Prostate gland (tissue), 2 donors: Measurements from ENCODE around the gene MCC. TPM values are rescaled to one million over a fixed set of nuclear protein-coding genes. Genes with fewer than 3 reads are reported as not detected.

Experiments used
- DNase-seq: peaks from one replicate; pipeline ENCODE4 v3.0.0-alpha.2; 2019; ENCODE audit warnings: low spot score
- H3K27ac ChIP-seq, 2 donors: fragments of 200-600 bp; sonication (generic); 2 replicates each; pipeline ENCODE4 v1.5.1; 2017 to 2019
- H3K27me3 ChIP-seq: fragments of 200-600 bp; sonication (generic); replicated peaks from 2 replicates; pipeline ENCODE4 v1.5.1; 2019; ENCODE audit not compliant: insufficient read depth
- H3K36me3 ChIP-seq, 2 donors: fragments of 200-600 bp; sonication (generic); 1 replicate in 1 of 2; 2 replicates in 1 of 2; pipeline versions ENCODE4 v1.5.1 to v1.8.1; 2017 to 2019
- H3K4me1 ChIP-seq: fragments of 200-600 bp; sonication (generic); replicated peaks from 2 replicates; pipeline ENCODE4 v1.5.1; 2019
- H3K4me3 ChIP-seq, 2 donors: fragments of 200-600 bp; sonication (generic); 2 replicates each; pipeline ENCODE4 v1.5.1; 2017 to 2019
- H3K9me3 ChIP-seq: fragments of 200-600 bp; sonication (generic); 2 replicates; pipeline ENCODE4 v1.5.1; 2017
- POLR2A ChIP-seq: fragments of 450-650 bp; IDR thresholded peaks from one replicate; pipeline ENCODE4 v1.6.1; 2016; ENCODE audit warnings: antibody characterized with exemption, mild to moderate bottlenecking
- POLR2AphosphoS5 ChIP-seq: sonication (generic); formaldehyde crosslinking; IDR thresholded peaks from one replicate; pipeline ENCODE4 v1.6.1; 2017; ENCODE audit warnings: antibody characterized with exemption
- WGBS: methylation state at CpG from one replicate; pipeline ENCODE4 v1.1.5; 2018; 5-methylcytosine and 5-hydroxymethylcytosine counted together
- intact Hi-C: fragments of 100-400 bp; cut with DNase I; formaldehyde crosslinking; loops from one replicate; pipeline ENCODE4 v1.14.2; 2022
- total RNA-seq, 2 donors: library from RNA; depleted of rRNA; stranded (reverse); fragments of >200 nt; gene quantifications; one replicate each; pipeline ENCODE4 v1.1.0, GENCODE V29; 2016
- TF ChIP-seq, protein P1 (sequence below), 4 experiments: fragments of 200-600 bp in 2 of 4; fragments of 450-650 bp in 2 of 4; sonication (generic) in 2 of 4; IDR thresholded peaks; 1 replicate in 3 of 4; 2 replicates in 1 of 4; pipeline ENCODE4 v1.5.1; 2016 to 2019; ENCODE audit warnings: antibody characterized with exemption in 4 of 4, mild to moderate bottlenecking in 2 of 4, moderate library complexity in 2 of 4

Gene MCC
- total RNA-seq, 2 donors from 2014 or later, result 41.5 to 54.1 TPM

DNA sequence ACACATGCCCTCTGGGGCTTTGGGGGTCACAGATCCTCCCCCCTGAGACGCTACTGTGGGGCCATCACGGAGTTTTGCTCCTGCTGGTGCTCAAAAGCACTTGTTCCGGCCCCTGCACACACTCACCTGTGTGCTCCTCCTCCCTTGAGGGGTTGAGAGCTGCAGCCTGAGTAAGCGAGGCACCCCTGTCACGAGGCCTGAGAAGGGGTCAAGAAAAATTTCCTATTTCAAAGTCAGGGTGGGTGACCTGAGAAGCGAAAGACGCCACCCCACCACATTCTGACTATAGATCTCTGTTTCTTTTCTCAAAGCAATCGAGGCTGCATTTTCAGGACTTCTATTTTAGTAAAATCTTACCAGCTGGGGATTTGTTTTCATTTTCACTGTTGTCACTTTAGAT, 373.2 kb downstream of the MCC start:
- H3K36me3 ChIP-seq, result no peaks in the 10 kb centered on the region
- no peak overlapping the region for H3K4me3 ChIP-seq
- peaks cover 3% of the 10 kb centered on the region for H3K4me1 ChIP-seq
- H3K27me3 ChIP-seq, result no peaks in the 10 kb centered on the region
- no peaks in the 10 kb centered on the region for H3K9me3 ChIP-seq
- H3K27ac ChIP-seq, result no peak overlapping the region
- DNase-seq, result no peak
- WGBS, result 95% methylated on average over 8 of the region's 8 CpGs
- intact Hi-C loops, result no loop called here
- TF ChIP-seq POLR2AphosphoS5, result no peak
- TF ChIP-seq, protein P1, sequence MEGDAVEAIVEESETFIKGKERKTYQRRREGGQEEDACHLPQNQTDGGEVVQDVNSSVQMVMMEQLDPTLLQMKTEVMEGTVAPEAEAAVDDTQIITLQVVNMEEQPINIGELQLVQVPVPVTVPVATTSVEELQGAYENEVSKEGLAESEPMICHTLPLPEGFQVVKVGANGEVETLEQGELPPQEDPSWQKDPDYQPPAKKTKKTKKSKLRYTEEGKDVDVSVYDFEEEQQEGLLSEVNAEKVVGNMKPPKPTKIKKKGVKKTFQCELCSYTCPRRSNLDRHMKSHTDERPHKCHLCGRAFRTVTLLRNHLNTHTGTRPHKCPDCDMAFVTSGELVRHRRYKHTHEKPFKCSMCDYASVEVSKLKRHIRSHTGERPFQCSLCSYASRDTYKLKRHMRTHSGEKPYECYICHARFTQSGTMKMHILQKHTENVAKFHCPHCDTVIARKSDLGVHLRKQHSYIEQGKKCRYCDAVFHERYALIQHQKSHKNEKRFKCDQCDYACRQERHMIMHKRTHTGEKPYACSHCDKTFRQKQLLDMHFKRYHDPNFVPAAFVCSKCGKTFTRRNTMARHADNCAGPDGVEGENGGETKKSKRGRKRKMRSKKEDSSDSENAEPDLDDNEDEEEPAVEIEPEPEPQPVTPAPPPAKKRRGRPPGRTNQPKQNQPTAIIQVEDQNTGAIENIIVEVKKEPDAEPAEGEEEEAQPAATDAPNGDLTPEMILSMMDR (IDR thresholded peaks at IDR 0.05), result no peak
- TF ChIP-seq POLR2A, result no peak

DNA sequence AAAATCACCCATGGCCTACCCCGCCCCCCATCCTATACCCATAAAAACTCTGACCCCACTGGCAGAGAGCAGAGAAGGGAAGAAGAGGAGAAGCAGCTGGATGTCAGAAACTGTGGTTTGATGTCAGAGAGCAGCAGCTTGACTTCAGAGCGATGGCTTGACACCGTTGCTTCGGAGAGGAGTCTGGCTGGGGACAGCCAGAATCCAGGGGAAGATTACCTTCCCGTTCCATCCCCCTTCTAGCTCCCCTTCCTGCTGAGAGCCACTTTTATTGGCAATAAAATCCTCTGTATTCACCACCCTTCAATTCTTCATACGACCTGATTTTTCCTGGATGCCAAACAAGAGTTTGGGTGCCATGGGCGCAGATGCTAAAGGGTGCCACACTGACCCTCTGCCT, 373.7 kb downstream of the MCC start:
- intact Hi-C loops, result no loop called here
- DNase-seq, result no peak
- Histone ChIP-seq H3K27me3 (no peaks in the 10 kb centered on the region), H3K4me3 (no peak overlapping the region), H3K4me1 (peaks cover 3% of the 10 kb centered on the region), H3K36me3 (no peaks in the 10 kb centered on the region), H3K27ac (no peak overlapping the region), H3K9me3 (no peaks in the 10 kb centered on the region)
- TF ChIP-seq POLR2A, result no peak
- 91% methylated on average over 7 of the region's 7 CpGs for WGBS

DNA sequence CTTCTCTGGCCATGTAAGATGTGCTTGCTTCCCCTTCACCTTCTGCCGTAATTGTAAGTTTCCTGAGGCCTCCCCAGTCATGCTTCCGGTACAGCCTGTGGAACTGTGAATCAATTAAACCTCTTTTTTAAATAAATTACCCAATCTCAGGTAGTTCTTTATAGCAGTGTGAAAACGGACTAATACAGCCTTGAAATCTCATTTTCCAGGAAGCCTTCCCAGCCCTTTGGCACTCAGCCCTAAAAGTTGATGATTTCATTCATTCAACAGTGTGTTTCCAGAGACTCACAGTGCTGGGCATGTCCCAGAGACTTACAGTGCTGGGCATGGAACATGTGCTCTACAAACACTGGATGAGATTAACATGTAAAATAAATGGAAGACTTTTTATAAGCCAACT, 375.8 kb downstream of the MCC start:
- WGBS, result 70% methylated on average over 3 of the region's 3 CpGs
- no peak for DNase-seq

DNA sequence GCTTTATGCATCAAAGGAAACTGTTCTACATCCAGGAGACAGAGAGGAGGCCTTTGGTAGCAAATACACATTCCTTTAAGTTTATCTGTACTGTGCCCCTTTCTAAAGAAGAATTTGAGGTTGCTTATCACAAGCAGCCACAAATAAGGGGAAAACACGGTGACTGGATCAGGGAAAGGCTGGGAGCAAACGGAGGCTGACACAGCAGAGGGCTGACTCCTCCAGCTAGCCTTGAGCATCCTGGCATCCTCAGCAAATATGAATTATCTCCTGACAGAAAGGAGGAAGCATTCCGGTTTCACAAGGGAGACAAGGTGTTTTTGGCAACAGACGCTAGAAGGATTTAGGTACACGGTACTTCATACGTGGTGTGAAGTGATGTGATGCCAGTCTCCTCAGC, 378.1 kb downstream of the MCC start:
- H3K27ac ChIP-seq, result no peak overlapping the region
- intact Hi-C loops, result no loop called here
- DNase-seq, result no peak

More for the DNA sequence above, 375.8 kb downstream of the MCC start:
- H3K9me3 ChIP-seq, result no peaks in the 10 kb centered on the region
- H3K4me3 ChIP-seq, result no peak overlapping the region
- TF ChIP-seq, protein P1 (IDR thresholded peaks at IDR 0.05), result no peak
- TF ChIP-seq POLR2A (no peak), POLR2AphosphoS5 (no peak)
- no peaks in the 10 kb centered on the region for H3K27me3 ChIP-seq
- no peak overlapping the region for H3K27ac ChIP-seq
- H3K4me1 ChIP-seq, result no peaks in the 10 kb centered on the region
- H3K36me3 ChIP-seq, result no peaks in the 10 kb centered on the region
- intact Hi-C loops, result no loop called here

DNA sequence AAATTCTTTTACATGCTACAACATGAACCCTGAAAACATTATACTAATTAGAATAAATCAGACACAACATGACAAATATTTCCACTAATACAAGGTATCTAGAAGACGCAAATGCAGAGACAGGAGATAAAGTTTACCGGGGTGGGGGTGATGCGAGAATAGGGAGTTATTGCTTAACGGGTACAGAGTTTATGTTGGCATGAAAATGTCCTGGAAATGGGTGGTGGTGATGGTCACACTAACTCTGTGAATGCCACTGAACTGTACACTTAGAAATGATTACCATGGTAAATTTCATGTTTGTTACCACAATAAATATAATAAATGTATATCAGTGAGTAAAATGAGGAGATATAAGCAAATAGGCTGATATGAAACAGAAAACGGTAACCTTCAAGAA, 378.9 kb downstream of the MCC start:
- Histone ChIP-seq H3K27me3 (no peaks in the 10 kb centered on the region), H3K4me3 (no peak overlapping the region), H3K4me1 (no peaks in the 10 kb centered on the region), H3K27ac (no peak overlapping the region), H3K9me3 (no peaks in the 10 kb centered on the region), H3K36me3 (no peaks in the 10 kb centered on the region)
- intact Hi-C loops, result no loop called here
- DNase-seq, result no peak
- WGBS, result 82% methylated on average over 5 of the region's 5 CpGs
- TF ChIP-seq POLR2A, result no peak
- TF ChIP-seq, protein P1 (IDR thresholded peaks at IDR 0.05), result no peak
- no peak for TF ChIP-seq POLR2AphosphoS5

More for the DNA sequence above, 378.1 kb downstream of the MCC start:
- TF ChIP-seq POLR2A (no peak), POLR2AphosphoS5 (no peak)
- TF ChIP-seq, protein P1 (IDR thresholded peaks at IDR 0.05), result no peak
- no peaks in the 10 kb centered on the region for H3K27me3 ChIP-seq
- no peaks in the 10 kb centered on the region for H3K4me1 ChIP-seq
- WGBS, result 46% methylated on average over 6 of the region's 6 CpGs
- no peak overlapping the region for H3K4me3 ChIP-seq
- no peaks in the 10 kb centered on the region for H3K36me3 ChIP-seq
- H3K9me3 ChIP-seq, result no peaks in the 10 kb centered on the region
